Breast epithelium (tissue), 3 donors: ENCODE measurements around the gene GDAP1L1.

ENCODE experiments used
- POLR2A ChIP-seq: fragments of 450-650 bp; IDR thresholded peaks from one replicate; pipeline ENCODE4 v1.6.1; 2016; ENCODE audit warnings: antibody characterized with exemption, mild to moderate bottlenecking, moderate library complexity
- TF ChIP-seq, protein P1 (sequence below), 3 donors: fragments of 450-650 bp; IDR thresholded peaks; one replicate each; pipeline ENCODE4 v1.5.1; 2016 to 2017; ENCODE audit warnings: antibody characterized with exemption in 3 of 3, mild to moderate bottlenecking in 3 of 3, moderate library complexity in 3 of 3

DNA sequence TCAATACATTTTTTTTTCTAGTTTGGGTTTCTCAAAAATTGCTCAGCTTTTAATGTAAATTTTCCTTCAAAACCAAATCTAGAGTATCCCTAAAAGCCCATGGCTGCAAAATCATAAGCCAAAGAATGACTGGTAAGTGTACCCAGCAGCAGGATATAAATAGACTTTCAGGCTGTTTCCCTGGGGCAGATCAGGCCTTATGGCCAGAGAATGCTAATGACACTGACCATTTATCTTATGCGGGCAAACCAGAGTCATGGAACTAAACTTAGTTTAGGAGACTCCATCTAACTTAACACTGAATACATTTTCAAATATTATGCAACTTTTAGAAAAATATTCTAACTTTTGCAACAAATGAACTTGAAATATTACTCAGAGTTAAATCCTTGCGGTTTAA lies 43.9 kb upstream of the GDAP1L1 start:
- TF ChIP-seq, protein P1, sequence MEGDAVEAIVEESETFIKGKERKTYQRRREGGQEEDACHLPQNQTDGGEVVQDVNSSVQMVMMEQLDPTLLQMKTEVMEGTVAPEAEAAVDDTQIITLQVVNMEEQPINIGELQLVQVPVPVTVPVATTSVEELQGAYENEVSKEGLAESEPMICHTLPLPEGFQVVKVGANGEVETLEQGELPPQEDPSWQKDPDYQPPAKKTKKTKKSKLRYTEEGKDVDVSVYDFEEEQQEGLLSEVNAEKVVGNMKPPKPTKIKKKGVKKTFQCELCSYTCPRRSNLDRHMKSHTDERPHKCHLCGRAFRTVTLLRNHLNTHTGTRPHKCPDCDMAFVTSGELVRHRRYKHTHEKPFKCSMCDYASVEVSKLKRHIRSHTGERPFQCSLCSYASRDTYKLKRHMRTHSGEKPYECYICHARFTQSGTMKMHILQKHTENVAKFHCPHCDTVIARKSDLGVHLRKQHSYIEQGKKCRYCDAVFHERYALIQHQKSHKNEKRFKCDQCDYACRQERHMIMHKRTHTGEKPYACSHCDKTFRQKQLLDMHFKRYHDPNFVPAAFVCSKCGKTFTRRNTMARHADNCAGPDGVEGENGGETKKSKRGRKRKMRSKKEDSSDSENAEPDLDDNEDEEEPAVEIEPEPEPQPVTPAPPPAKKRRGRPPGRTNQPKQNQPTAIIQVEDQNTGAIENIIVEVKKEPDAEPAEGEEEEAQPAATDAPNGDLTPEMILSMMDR (IDR thresholded peaks at IDR 0.05) = no peak
- no peak for TF ChIP-seq POLR2A
